Mesendoderm (in vitro differentiated cells): ENCODE measurements around the gene GREM2.

ENCODE experiments used
- DNase-seq: peaks from one replicate; pipeline ENCODE4 v3.0.0; 2013
- H2AK5ac ChIP-seq: 2 replicates; pipeline ENCODE4 v1.6.1; 2013; ENCODE audit warnings: low read length, inconsistent platforms
- H2BK120ac ChIP-seq: 2 replicates; pipeline ENCODE4 v1.6.1; 2013; ENCODE audit warnings: low read depth, mild to moderate bottlenecking, low read length, moderate library complexity, mixed read lengths
- H2BK15ac ChIP-seq: replicated peaks from 2 replicates; pipeline ENCODE4 v1.6.1; 2013; ENCODE audit warnings: low read depth, mild to moderate bottlenecking, moderate library complexity
- H2BK5ac ChIP-seq: 2 replicates; pipeline ENCODE4 v1.6.1; 2013; ENCODE audit warnings: low read length, inconsistent platforms
- H3K18ac ChIP-seq: 2 replicates; pipeline ENCODE4 v1.6.1; 2013; ENCODE audit warnings: mild to moderate bottlenecking, low read length, mixed read lengths
- H3K23ac ChIP-seq: one replicate; pipeline ENCODE4 v1.6.1; 2013; ENCODE audit warnings: low read length
- H3K27ac ChIP-seq: 2 replicates; pipeline ENCODE4 v1.5.1; 2013; ENCODE audit warnings: low read depth, mild to moderate bottlenecking, inconsistent platforms, low read length, moderate library complexity
- H3K27me3 ChIP-seq: 2 replicates; pipeline ENCODE4 v1.6.1; 2013; ENCODE audit warnings: low read length, control low read depth, mild to moderate bottlenecking, inconsistent platforms; ENCODE audit not compliant: insufficient read depth, poor library complexity
- H3K36me3 ChIP-seq: 2 replicates; pipeline ENCODE4 v1.6.1; 2013; ENCODE audit warnings: low read length, inconsistent platforms; ENCODE audit not compliant: control insufficient read depth, insufficient read depth
- H3K4ac ChIP-seq: one replicate; pipeline ENCODE4 v1.6.1; 2013; ENCODE audit warnings: low read depth, mild to moderate bottlenecking, low read length, moderate library complexity
- H3K4me1 ChIP-seq: 2 replicates; pipeline ENCODE4 v1.6.1; 2013; ENCODE audit warnings: low read depth, low read length, inconsistent platforms; ENCODE audit not compliant: control insufficient read depth
- H3K4me2 ChIP-seq: 2 replicates; pipeline ENCODE4 v1.6.1; 2013; ENCODE audit warnings: low read length
- H3K4me3 ChIP-seq: 2 replicates; pipeline ENCODE4 v1.5.1; 2013; ENCODE audit warnings: mild to moderate bottlenecking, low read length
- H3K56ac ChIP-seq: one replicate; pipeline ENCODE4 v1.6.1; 2013; ENCODE audit warnings: low read length
- H3K79me1 ChIP-seq: 2 replicates; pipeline ENCODE4 v1.6.1; 2013; ENCODE audit warnings: low read length, inconsistent platforms
- H3K79me2 ChIP-seq: 2 replicates; pipeline ENCODE4 v1.6.1; 2013; ENCODE audit warnings: mild to moderate bottlenecking, low read length; ENCODE audit not compliant: control insufficient read depth, insufficient read depth
- H3K9ac ChIP-seq: 2 replicates; pipeline ENCODE4 v1.6.1; 2013; ENCODE audit warnings: low read length, inconsistent platforms
- H4K5ac ChIP-seq: one replicate; pipeline ENCODE4 v1.6.1; 2013; ENCODE audit warnings: low read length
- H4K8ac ChIP-seq: one replicate; pipeline ENCODE4 v1.6.1; 2013; ENCODE audit warnings: low read depth, mild to moderate bottlenecking, control low read depth, low read length, moderate library complexity
- WGBS: extraction: QIAGEN DNeasy Blood & Tissue Kit; methylation state at CpG from one replicate; pipeline ENCODE4 v1.1.7; 2013; ENCODE audit warnings: low lambda C conversion rate, missing lambda C conversion rate; ENCODE audit not compliant: insufficient coverage; ENCODE audit errors: extremely low coverage; 5-methylcytosine and 5-hydroxymethylcytosine counted together

The GREM2 gene

DNA sequence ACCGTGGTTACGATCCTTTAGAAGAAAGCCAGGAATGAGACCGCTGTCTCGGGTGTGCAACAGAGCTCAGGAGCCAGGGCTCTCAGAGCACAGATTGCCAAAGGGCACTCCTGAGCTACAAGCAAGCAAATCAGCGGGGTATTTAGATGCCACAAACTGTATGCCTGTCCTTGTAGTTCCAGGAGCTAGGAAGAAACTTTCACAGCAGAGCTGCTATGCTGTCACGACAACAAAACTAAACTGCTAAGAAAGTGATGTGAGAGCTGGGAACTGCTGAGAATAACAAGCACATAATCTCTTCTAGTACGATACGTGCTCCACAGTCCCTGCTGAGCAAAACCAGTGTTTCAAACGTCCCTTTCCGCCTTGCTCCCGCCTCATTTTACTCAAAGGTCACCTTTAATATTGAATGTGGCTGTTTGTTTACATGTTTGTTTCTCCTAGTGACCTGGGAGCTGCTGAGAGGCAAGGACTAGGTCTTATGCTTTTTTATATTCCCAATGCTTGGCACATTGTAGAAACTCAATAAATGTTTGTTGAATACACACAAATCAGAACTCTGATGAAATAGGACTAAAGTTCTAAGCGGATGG is 14.7 kb downstream of the GREM2 start:
- no peak overlapping the region for H3K27ac ChIP-seq
- H3K4ac ChIP-seq: no peak overlapping the region
- no peaks in the 10 kb centered on the region for H3K79me1 ChIP-seq
- H2BK15ac ChIP-seq: no peak overlapping the region
- no peaks in the 10 kb centered on the region for H3K27me3 ChIP-seq
- H2BK120ac ChIP-seq: no peak overlapping the region
- no peaks in the 10 kb centered on the region for H3K79me2 ChIP-seq
- no peak overlapping the region for H3K18ac ChIP-seq
- H2AK5ac ChIP-seq: no peak overlapping the region
- WGBS: no CpG with 5 or more reads among the region's 12 CpGs
- H3K4me2 ChIP-seq: no peak overlapping the region
- H4K8ac ChIP-seq: no peak overlapping the region
- no peak overlapping the region for H3K9ac ChIP-seq
- no peak overlapping the region for H2BK5ac ChIP-seq
- no peak overlapping the region for H3K23ac ChIP-seq
- H3K4me1 ChIP-seq: no peaks in the 10 kb centered on the region
- H4K5ac ChIP-seq: no peak overlapping the region
- H3K56ac ChIP-seq: no peak overlapping the region
- DNase-seq: no peak
- H3K4me3 ChIP-seq: no peak overlapping the region
- H3K36me3 ChIP-seq: no peaks in the 10 kb centered on the region

- H4K8ac ChIP-seq: no peak overlapping the region
- no peak overlapping the region for H3K56ac ChIP-seq
- no peak overlapping the region for H3K4ac ChIP-seq
- no peak overlapping the region for H3K27ac ChIP-seq
- no peak overlapping the region for H2BK5ac ChIP-seq
- H3K79me1 ChIP-seq: no peaks in the 10 kb centered on the region
- no peak overlapping the region for H2BK15ac ChIP-seq
- no peaks in the 10 kb centered on the region for H3K79me2 ChIP-seq
- no peak overlapping the region for H4K5ac ChIP-seq
- H3K18ac ChIP-seq: no peak overlapping the region
- no peak overlapping the region for H3K23ac ChIP-seq
- H2BK120ac ChIP-seq: no peak overlapping the region
- H3K36me3 ChIP-seq: no peaks in the 10 kb centered on the region
- DNase-seq: no peak
- no peak overlapping the region for H2AK5ac ChIP-seq
- H3K9ac ChIP-seq: no peak overlapping the region
- no CpG with 5 or more reads among the region's 2 CpGs for WGBS
- no peaks in the 10 kb centered on the region for H3K27me3 ChIP-seq
- H3K4me1 ChIP-seq: no peaks in the 10 kb centered on the region
- H3K4me2 ChIP-seq: no peak overlapping the region
- no peak overlapping the region for H3K4me3 ChIP-seq
Observed at GRCh38 chr1:240595476-240595875, 16.5 kb downstream of the GREM2 start.

GRCh38 chr1:240591564-240591963 is 20.4 kb downstream of the GREM2 start:
- H3K4me1 ChIP-seq: no peaks in the 10 kb centered on the region
- H3K56ac ChIP-seq: no peak overlapping the region
- no peak overlapping the region for H3K4me2 ChIP-seq
- no peak overlapping the region for H3K9ac ChIP-seq
- no peak overlapping the region for H4K5ac ChIP-seq
- no CpG with 5 or more reads among the region's 3 CpGs for WGBS
- no peak overlapping the region for H2BK5ac ChIP-seq
- H3K18ac ChIP-seq: no peak overlapping the region
- H2BK120ac ChIP-seq: no peak overlapping the region
- no peak overlapping the region for H2BK15ac ChIP-seq
- no peak for DNase-seq
- no peak overlapping the region for H2AK5ac ChIP-seq
- no peak overlapping the region for H3K4ac ChIP-seq
- no peak overlapping the region for H4K8ac ChIP-seq
- no peak overlapping the region for H3K23ac ChIP-seq
- H3K79me1 ChIP-seq: no peaks in the 10 kb centered on the region
- H3K79me2 ChIP-seq: no peaks in the 10 kb centered on the region
- H3K36me3 ChIP-seq: no peaks in the 10 kb centered on the region
- H3K4me3 ChIP-seq: no peak overlapping the region
- H3K27me3 ChIP-seq: no peaks in the 10 kb centered on the region
- H3K27ac ChIP-seq: no peak overlapping the region

DNA sequence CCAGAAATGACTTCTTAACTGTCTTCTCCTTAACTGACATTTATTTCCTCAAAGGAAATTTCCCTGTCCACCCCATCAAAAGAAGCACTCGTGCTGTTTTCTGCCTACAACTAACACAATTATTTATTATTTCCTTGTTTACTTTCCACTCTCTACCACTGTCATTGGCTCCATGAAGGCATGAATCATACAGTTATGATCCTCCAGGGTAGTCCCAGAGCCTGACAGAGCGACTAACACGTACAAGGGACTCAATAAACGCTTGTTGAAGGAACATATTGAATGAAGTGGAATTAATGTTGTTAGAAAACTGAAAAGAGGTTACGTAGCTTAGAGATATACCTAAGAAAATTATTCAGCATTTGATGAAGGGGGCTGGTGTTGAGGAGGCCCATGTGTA is 20.9 kb downstream of the GREM2 start:
- Histone ChIP-seq H4K5ac (no peak overlapping the region), H3K9ac (no peak overlapping the region), H2AK5ac (no peak overlapping the region), H3K23ac (no peak overlapping the region), H3K18ac (no peak overlapping the region), H3K79me2 (no peaks in the 10 kb centered on the region), H3K4me2 (no peak overlapping the region), H3K4me3 (no peak overlapping the region), H3K4me1 (no peaks in the 10 kb centered on the region), H2BK120ac (no peak overlapping the region), H3K27me3 (no peaks in the 10 kb centered on the region), H2BK5ac (no peak overlapping the region), H3K79me1 (no peaks in the 10 kb centered on the region), H2BK15ac (no peak overlapping the region), H3K56ac (no peak overlapping the region), H3K27ac (no peak overlapping the region), H4K8ac (no peak overlapping the region), H3K36me3 (no peaks in the 10 kb centered on the region), H3K4ac (no peak overlapping the region)
- no peak for DNase-seq
- 100% methylated on average over 1 of the region's 5 CpGs for WGBS

GRCh38 chr1:240589585-240590110 is 22.3 kb downstream of the GREM2 start:
- H3K27me3 ChIP-seq: no peaks in the 10 kb centered on the region
- no peak overlapping the region for H3K4me3 ChIP-seq
- no peak overlapping the region for H4K5ac ChIP-seq
- H3K4ac ChIP-seq: no peak overlapping the region
- WGBS: no CpG with 5 or more reads among the region's 5 CpGs
- no peaks in the 10 kb centered on the region for H3K36me3 ChIP-seq
- H3K4me1 ChIP-seq: no peaks in the 10 kb centered on the region
- H3K79me2 ChIP-seq: no peaks in the 10 kb centered on the region
- no peak overlapping the region for H3K56ac ChIP-seq
- H3K23ac ChIP-seq: no peak overlapping the region
- H3K27ac ChIP-seq: no peak overlapping the region
- H2BK15ac ChIP-seq: no peak overlapping the region
- no peak overlapping the region for H4K8ac ChIP-seq
- H3K79me1 ChIP-seq: no peaks in the 10 kb centered on the region
- no peak overlapping the region for H2BK120ac ChIP-seq
- no peak overlapping the region for H3K4me2 ChIP-seq
- no peak overlapping the region for H3K9ac ChIP-seq
- no peak overlapping the region for H3K18ac ChIP-seq
- DNase-seq: no peak
- H2BK5ac ChIP-seq: no peak overlapping the region
- no peak overlapping the region for H2AK5ac ChIP-seq

- Histone ChIP-seq H3K9ac (no peak overlapping the region), H3K27me3 (no peaks in the 10 kb centered on the region), H2BK120ac (no peak overlapping the region), H3K36me3 (no peaks in the 10 kb centered on the region), H2AK5ac (no peak overlapping the region), H2BK5ac (no peak overlapping the region), H3K4me1 (no peaks in the 10 kb centered on the region), H3K23ac (no peak overlapping the region), H3K79me1 (no peaks in the 10 kb centered on the region), H3K4me3 (no peak overlapping the region), H2BK15ac (no peak overlapping the region), H4K8ac (no peak overlapping the region), H3K4me2 (no peak overlapping the region), H3K27ac (no peak overlapping the region), H3K4ac (no peak overlapping the region), H3K18ac (no peak overlapping the region), H3K79me2 (no peaks in the 10 kb centered on the region), H4K5ac (no peak overlapping the region), H3K56ac (no peak overlapping the region)
- DNase-seq: no peak
- WGBS: no CpG with 5 or more reads among the region's 2 CpGs
Observed at GRCh38 chr1:240586006-240586405, 25.9 kb downstream of the GREM2 start.
